Omental fat pad (tissue), 4 donors: Measurements from ENCODE around the gene NNAT. TPM values are rescaled to one million over a fixed set of nuclear protein-coding genes. Genes with fewer than 3 reads are reported as not detected.
"Not testable (repeated sequence)": the region's sequence is repeated elsewhere in the genome, so short reads cannot be mapped to it uniquely, and the experiment has no call there.

Experiments
- ATAC-seq: fragments of 150-250 bp; one replicate; pipeline ENCODE4 v1.9.1; 2016; ENCODE audit warnings: mild to moderate bottlenecking, moderate library complexity; ENCODE audit not compliant: low FRiP score
- DNase-seq: peaks from one replicate; pipeline ENCODE4 v3.0.0-alpha.2; 2019; ENCODE audit warnings: low spot score
- total RNA-seq, 4 donors: library from RNA; depleted of rRNA; stranded (reverse); fragments of >200 nt; gene quantifications; one replicate each; pipeline ENCODE4 v1.1.0, GENCODE V29; 2016
- TF ChIP-seq, protein P1 (sequence below), 3 donors: fragments of 450-650 bp; IDR thresholded peaks; one replicate each; pipeline ENCODE4 v1.5.1; 2016 to 2017; ENCODE audit warnings: antibody characterized with exemption in 3 of 3, mild to moderate bottlenecking in 3 of 3, moderate library complexity in 2 of 3

The NNAT gene
- total RNA-seq, 4 donors from 2014 or later, result 7.4 to 44.4 (median 23.2) TPM

DNA sequence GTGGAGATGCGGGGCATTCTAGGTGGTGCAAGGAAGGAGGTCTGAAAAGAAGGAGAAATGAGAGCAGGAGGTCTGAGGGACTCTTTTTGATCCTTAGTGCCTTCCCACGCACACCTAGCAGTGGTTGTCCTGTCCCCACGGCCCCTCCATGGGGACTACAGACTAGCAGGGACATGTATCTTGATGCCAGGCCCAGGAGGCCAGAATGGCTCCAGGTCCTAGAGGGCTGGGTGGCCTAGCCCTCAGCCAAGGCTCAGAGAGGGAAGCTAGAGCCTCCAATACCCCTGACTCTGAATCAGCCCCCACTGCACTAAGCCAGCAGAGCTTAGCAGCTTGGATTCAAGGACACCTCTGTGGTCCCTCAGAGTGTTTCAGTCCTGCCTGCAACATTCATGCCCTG is 23.3 kb downstream of the NNAT start:
- no peak for DNase-seq
- ATAC-seq, result no peak
- TF ChIP-seq, protein P1, sequence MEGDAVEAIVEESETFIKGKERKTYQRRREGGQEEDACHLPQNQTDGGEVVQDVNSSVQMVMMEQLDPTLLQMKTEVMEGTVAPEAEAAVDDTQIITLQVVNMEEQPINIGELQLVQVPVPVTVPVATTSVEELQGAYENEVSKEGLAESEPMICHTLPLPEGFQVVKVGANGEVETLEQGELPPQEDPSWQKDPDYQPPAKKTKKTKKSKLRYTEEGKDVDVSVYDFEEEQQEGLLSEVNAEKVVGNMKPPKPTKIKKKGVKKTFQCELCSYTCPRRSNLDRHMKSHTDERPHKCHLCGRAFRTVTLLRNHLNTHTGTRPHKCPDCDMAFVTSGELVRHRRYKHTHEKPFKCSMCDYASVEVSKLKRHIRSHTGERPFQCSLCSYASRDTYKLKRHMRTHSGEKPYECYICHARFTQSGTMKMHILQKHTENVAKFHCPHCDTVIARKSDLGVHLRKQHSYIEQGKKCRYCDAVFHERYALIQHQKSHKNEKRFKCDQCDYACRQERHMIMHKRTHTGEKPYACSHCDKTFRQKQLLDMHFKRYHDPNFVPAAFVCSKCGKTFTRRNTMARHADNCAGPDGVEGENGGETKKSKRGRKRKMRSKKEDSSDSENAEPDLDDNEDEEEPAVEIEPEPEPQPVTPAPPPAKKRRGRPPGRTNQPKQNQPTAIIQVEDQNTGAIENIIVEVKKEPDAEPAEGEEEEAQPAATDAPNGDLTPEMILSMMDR (IDR thresholded peaks at IDR 0.05), result no peak

DNA sequence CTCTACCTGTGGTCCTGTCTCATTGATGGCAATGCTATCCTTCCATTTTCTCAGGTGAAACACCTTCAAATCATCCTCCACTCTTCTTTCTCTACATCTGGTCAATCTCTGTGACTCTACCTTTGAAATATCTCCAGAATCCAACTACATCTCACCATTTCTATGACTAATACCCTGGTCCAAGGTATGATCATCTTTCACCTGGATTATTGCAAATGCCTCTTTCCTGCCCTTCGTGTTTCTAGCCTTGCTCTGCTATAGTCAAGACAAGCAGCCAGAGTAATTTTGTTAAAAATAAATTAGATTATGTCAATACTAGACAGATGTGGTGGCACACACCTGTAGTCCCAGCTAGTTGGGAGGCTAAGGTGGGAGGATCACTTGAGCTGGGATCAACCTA is 24.5 kb downstream of the NNAT start:
- no peak for ATAC-seq
- no peak for DNase-seq
- TF ChIP-seq, protein P1 (IDR thresholded peaks at IDR 0.05), result no peak

DNA sequence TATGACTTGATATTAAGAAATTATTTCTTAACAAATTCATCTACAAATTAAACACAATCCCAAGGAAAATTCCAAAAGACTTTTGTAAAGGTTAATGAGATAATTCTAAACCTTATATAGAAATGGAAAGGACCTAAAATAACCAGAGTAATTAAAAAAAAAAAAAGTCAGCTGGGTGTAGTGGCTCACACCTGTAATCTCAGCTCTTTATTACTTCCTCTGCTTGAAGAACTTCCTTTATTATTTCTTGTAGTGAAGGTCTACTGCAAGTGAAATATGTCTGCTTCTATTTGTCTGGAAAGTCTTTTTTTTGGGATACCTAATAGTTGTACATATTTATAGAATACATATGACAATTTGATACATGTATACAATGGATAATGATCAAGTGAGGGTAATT is 26.9 kb downstream of the NNAT start:
- DNase-seq, result no peak
- TF ChIP-seq, protein P1 (IDR thresholded peaks at IDR 0.05), result no peak
- no peak for ATAC-seq

- not testable (repeated sequence) for ATAC-seq
Measured at GRCh38 chr20:37550101-37550920, 29.3 kb downstream of the NNAT start.

DNA sequence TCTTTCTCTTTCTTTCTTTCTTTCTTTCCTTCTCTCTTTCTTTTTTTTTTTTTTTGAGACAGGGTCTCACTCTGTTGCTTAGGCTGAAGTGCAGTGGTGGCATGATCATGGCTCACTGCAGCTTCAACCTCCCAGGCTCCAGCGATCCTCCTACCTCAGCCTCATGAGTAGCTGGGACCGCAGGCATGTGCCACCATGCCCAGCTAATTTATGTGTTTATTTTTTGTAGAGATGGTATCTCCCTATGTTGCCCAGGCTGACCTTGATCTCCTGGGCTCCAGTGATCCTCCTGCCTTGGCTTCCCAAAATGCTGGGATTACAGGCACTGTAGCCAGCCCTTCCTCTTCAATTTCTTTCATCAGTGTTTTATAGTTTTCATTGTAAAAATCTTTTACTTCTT is 30.6 kb downstream of the NNAT start:
- not testable (repeated sequence) for DNase-seq, ATAC-seq

More at GRCh38 chr20:37550101-37550920, 29.3 kb downstream of the NNAT start:
- DNase-seq, result not testable (repeated sequence)

GRCh38 chr20:37552415-37552814 is 31.4 kb downstream of the NNAT start:
- ATAC-seq (no peak), DNase-seq (no peak)
- TF ChIP-seq, protein P1 (IDR thresholded peaks at IDR 0.05), result no peak

DNA sequence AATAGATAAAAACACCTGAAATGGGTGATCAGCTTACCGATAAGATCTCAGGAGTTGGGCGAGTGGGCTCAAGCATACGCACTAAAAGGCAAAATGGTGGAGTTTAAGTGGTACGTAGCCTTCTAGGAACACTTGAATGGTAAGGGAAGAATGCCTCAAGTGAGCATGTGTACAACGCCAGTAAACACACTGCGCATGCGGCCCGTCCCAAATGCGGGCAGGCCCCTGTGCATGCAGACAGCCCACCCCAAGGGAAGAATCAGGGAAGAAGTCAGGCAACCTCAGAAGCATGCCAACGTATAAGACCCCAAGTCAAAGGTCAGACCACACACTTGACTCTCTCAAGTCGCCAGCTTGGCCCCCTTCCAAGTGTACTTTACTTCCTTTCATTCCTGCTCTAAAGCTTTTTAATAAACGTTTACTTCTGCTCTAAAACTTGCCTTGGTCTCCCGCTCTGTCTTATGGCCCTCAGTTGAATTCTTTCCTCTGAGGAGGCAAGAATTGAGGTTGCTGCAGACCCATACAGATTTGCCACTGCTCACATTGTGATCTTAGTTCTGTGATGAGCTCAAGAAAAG is 33.8 kb downstream of the NNAT start:
- DNase-seq, ATAC-seq: not testable (repeated sequence)

DNA sequence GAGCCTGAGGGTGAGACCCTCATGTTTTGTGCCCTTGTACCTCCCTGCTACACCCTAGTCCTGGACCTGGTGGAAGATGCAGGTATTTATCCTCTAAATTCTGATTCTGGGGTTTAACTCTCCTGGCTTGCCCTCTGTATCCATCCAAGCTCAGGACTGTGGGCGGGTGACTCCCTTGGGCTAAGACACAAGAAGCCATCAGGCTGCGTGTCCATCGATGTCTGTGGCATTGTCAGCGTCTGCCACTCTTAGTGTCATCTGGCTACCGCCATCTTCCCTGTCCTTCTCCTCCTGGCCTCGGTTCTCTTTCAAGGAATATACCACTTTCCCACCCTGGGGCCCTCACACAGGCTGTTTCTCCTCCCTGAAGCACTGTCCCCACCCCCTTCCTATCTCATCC is 35.5 kb downstream of the NNAT start:
- TF ChIP-seq, protein P1 (IDR thresholded peaks at IDR 0.05), result no peak
- DNase-seq (no peak), ATAC-seq (no peak)
